Activated naive CD4-positive, alpha-beta T cell treated with anti-CD3 and anti-CD28 coated beads, Interleukin-2, amount 50 U/mL, for 72 hours (primary cell): Measurements from ENCODE around the gene NUDT14. TPM values are rescaled to one million over a fixed set of nuclear protein-coding genes. Genes with fewer than 3 reads are reported as not detected.

Source experiments
- ATAC-seq, 2 donors: fragments of 150-1000 bp; cut with Tn5 transposase; 2 replicates each; pipeline ENCODE4 v1.10.0; 2021; ENCODE audit warnings: mild to moderate bottlenecking in 2 of 2, moderate library complexity in 2 of 2
- DNase-seq, 2 donors: peaks; one replicate each; pipeline ENCODE4 v3.0.0; 2021 to 2022; ENCODE audit warnings: low spot score in 2 of 2
- H3K27ac Mint-ChIP-seq, 2 donors: one replicate each; pipeline ENCODE4 v1.8.0; 2022; ENCODE audit warnings: mild to moderate bottlenecking in 2 of 2, mixed read lengths in 2 of 2
- H3K36me3 Mint-ChIP-seq, 2 donors: one replicate each; pipeline ENCODE4 v1.8.0; 2022; ENCODE audit warnings: mixed read lengths in 2 of 2
- H3K9me3 Mint-ChIP-seq, 2 donors: one replicate each; pipeline ENCODE4 v1.8.0; 2022; ENCODE audit warnings: mixed read lengths in 2 of 2
- total RNA-seq, 2 donors: library from RNA; stranded (reverse); gene quantifications; one replicate each; pipeline ENCODE4 v1.2.3, GENCODE V29; 2022

Gene NUDT14
- total RNA-seq, 2 donors from 2014 or later = 20.0 to 22.6 TPM

DNA sequence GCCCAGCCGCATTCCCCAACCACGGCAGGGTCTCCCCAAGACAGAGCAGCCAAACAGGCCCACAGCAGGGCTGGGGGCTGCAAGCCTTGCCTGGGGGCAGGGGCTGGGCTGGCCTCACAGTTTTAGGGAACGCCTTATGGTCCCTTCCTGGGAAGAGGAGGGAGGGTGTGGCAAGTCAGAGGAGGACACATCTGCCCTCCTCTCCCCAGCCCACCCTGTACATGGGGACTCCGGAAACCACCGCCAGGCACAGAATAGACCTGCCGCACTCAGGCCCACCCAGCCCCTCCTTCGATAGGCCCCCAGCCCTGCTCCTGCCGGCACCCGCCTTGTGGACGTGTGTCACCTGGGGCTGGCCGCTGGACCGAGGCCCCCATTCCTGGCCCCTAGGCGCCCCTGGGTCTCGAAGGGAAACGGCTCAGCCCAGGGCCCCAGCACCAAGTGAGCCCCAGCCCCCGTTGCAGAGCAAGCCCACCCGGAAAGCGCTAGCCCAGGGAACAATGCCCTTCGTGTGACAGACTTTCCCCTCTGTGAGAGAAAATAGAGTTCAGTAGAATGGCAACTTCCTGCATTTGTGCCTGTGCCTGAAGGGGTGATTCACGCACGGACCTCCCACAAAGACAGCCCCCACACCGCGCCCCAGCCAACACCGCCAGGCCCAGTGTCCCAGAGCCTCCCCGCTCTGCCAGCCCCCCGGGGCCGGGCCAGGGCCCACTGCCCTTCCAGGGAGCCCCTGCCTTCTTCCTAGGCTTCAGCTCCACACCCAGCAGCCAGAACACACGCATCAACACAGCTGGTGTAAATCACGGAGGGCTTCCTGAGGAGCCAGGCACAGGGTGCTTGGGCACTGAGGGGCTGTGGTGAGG, 12.0 kb upstream of the NUDT14 start:
- Mint-ChIP-seq H3K9me3 (peaks cover 0 to 6% of the 10 kb centered on the region in 2 donors), H3K27ac (no peak overlapping the region), H3K36me3 (peaks cover 0 to 7% of the 10 kb centered on the region in 2 donors)
- DNase-seq (peak in 1 of 2 donors; percentile 22), ATAC-seq (peak; percentile 54 to 67)

GRCh38 chr14:105187935-105188524, 6.9 kb upstream of the NUDT14 start:
- ATAC-seq (peak; percentile 44 to 51), DNase-seq (no peak)
- H3K27ac Mint-ChIP-seq = no peak overlapping the region
- peaks cover 0 to 9% of the 10 kb centered on the region in 2 donors for H3K36me3 Mint-ChIP-seq
- H3K9me3 Mint-ChIP-seq = peaks cover 0 to 6% of the 10 kb centered on the region in 2 donors

DNA sequence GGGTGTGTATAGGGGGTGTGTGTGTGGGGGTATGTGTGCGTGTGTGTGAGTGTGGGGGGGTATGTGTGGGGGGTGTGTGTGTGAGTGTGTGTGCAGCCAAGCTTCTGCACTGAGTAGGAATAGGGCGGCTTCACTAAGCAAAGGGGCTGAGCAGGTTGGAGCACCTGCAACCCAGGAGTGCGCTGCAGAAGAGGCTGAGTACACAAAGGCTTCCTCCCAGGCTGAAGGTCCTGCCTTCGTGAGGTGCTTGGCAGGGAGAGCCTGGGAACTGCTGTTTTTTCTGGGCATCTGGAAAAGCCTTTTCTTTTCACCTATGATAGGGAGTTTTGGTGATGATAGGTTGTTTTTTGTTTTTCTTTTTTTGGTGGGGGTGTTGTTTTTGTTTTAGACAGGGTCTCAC, 6.0 kb upstream of the NUDT14 start:
- no peak overlapping the region for H3K27ac Mint-ChIP-seq
- H3K9me3 Mint-ChIP-seq = peaks cover 0 to 6% of the 10 kb centered on the region in 2 donors
- DNase-seq = no peak
- no peak for ATAC-seq
- H3K36me3 Mint-ChIP-seq = peaks cover 0 to 9% of the 10 kb centered on the region in 2 donors

- Mint-ChIP-seq H3K27ac (no peak overlapping the region), H3K36me3 (peaks cover 0 to 9% of the 10 kb centered on the region in 2 donors), H3K9me3 (peaks cover 0 to 6% of the 10 kb centered on the region in 2 donors)
- ATAC-seq (no peak), DNase-seq (no peak)
These were observed 4.9 kb upstream of the NUDT14 start for GRCh38 chr14:105185973-105186372.

DNA sequence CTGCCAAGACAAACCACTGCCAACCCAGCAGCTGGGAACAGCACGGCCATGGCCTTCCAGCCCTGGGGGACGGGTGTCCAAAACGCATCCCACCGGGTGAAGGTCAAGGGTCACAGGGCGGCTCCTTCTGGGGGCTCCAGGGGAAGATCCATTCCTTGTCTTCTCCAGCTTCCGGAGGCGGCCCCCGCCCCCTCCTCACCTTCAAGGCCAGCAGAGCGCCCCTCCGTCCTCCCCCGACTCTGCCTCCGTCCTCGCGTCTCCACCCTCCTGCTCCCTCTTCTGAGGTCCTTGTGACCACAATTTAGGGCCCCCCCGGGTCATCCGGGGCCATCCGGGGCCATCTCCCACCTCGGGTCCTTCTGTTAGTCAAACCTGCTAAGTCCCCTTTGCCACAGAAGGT, 3.9 kb upstream of the NUDT14 start:
- Mint-ChIP-seq H3K27ac (no peak overlapping the region), H3K36me3 (peaks cover 0 to 9% of the 10 kb centered on the region in 2 donors), H3K9me3 (peaks cover 0 to 6% of the 10 kb centered on the region in 2 donors)
- ATAC-seq (no peak), DNase-seq (no peak)

- Mint-ChIP-seq H3K9me3 (peaks cover 0 to 6% of the 10 kb centered on the region in 2 donors), H3K36me3 (peaks cover 0 to 9% of the 10 kb centered on the region in 2 donors), H3K27ac (no peak overlapping the region)
- DNase-seq (no peak), ATAC-seq (no peak)
These were observed 3.3 kb upstream of the NUDT14 start for GRCh38 chr14:105184461-105184860.

GRCh38 chr14:105182296-105183020, 1.3 kb upstream of the NUDT14 start:
- Mint-ChIP-seq H3K27ac (no peak overlapping the region), H3K9me3 (no peaks in the 10 kb centered on the region), H3K36me3 (no peaks in the 10 kb centered on the region)
- ATAC-seq (no peak), DNase-seq (no peak)

GRCh38 chr14:105181549-105182295, 610 bp upstream of the NUDT14 start:
- no peak overlapping the region for H3K27ac Mint-ChIP-seq
- no peaks in the 10 kb centered on the region for H3K36me3 Mint-ChIP-seq
- no peak for DNase-seq
- ATAC-seq = no peak
- no peaks in the 10 kb centered on the region for H3K9me3 Mint-ChIP-seq

GRCh38 chr14:105179191-105179590, 1.9 kb downstream of the NUDT14 start:
- ATAC-seq = no peak
- no peaks in the 10 kb centered on the region for H3K36me3 Mint-ChIP-seq

DNA sequence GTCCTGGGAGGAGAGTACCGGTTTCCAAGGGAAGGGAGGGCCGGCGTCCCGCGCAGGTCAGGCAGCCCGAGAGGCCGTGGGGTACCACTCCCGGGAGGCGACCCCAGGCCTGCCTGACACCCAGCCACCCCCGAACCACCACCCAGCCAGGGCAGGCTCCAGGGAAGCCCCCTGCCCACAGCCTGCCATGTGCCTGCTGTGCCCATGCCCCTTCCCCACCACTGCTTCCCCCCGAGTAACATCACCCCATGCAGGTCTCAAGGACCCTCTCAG, 2.3 kb downstream of the NUDT14 start:
- DNase-seq (no peak), ATAC-seq (no peak)
- H3K36me3 Mint-ChIP-seq = no peaks in the 10 kb centered on the region
- no peaks in the 10 kb centered on the region for H3K9me3 Mint-ChIP-seq
- no peak overlapping the region for H3K27ac Mint-ChIP-seq

More at GRCh38 chr14:105179191-105179590, 1.9 kb downstream of the NUDT14 start:
- no peak overlapping the region for H3K27ac Mint-ChIP-seq
- H3K9me3 Mint-ChIP-seq = no peaks in the 10 kb centered on the region
- DNase-seq = no peak

DNA sequence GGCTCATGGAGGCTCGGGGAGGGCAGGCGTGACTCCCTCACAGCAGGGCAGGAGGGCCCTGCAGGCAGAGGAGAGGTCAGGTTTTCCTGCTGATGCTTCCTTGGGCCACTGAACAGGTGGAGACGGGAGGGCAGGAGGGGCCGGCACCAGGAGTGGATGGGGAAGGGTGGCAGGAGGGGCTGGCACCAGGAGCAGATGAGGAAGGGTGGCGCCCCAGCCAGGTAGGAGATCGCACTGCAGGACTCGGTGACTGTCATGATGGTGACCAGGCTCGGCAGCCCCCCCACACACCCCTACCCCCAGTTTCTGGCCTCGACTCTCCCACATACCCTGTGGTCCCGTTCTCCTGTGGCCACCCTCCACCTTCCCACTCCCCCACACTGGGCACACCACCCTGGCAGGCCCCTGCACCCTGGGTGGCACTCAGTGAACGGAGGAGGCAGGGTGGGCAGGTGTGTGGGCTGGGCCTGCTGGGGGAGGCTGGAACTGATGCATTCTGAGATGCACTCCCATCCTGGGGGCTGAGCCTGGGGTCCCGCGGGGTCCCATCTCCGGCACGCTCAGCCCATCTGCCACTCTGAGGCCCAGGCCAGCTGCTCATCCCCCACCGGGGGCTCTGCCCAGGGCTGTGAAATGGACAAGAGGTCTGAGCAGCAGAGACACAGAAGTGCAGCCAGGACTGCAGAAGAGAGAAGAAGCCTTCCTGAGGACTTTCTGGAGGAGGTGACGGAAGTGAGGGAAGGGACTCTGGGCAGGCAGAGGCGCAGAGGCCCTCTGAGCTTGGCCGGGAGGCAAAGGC, 2.8 kb downstream of the NUDT14 start:
- Mint-ChIP-seq H3K9me3 (no peaks in the 10 kb centered on the region), H3K27ac (peak overlapping the region in 1 of 2 donors; percentile 73), H3K36me3 (no peaks in the 10 kb centered on the region)
- DNase-seq (no peak), ATAC-seq (no peak)

- H3K27ac Mint-ChIP-seq = no peak overlapping the region
- DNase-seq = no peak
- H3K36me3 Mint-ChIP-seq = no peaks in the 10 kb centered on the region
- no peak for ATAC-seq
- H3K9me3 Mint-ChIP-seq = no peaks in the 10 kb centered on the region
These were observed 4.0 kb downstream of the NUDT14 start for GRCh38 chr14:105177082-105177481.

DNA sequence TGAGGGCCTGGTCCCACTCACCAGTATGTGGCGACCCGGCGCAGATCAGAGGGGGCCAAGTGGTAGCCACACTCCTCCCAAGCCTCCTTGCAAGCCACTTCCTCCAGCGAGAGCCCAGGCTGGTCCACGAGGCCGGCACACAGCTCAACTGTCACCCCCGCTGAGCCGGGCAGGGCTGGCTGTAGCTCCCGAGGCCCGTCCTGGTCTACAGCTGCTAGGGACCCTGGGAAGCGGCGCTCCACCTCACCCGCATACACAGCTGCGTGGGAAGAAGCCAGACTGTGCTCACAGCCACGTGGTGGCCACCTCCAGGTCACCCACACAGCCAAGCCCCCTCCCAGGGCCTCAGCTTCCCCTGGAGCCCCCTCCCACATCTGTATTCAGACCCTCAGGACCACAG, 4.6 kb downstream of the NUDT14 start:
- no peak for ATAC-seq
- H3K36me3 Mint-ChIP-seq = no peaks in the 10 kb centered on the region
- no peak for DNase-seq

DNA sequence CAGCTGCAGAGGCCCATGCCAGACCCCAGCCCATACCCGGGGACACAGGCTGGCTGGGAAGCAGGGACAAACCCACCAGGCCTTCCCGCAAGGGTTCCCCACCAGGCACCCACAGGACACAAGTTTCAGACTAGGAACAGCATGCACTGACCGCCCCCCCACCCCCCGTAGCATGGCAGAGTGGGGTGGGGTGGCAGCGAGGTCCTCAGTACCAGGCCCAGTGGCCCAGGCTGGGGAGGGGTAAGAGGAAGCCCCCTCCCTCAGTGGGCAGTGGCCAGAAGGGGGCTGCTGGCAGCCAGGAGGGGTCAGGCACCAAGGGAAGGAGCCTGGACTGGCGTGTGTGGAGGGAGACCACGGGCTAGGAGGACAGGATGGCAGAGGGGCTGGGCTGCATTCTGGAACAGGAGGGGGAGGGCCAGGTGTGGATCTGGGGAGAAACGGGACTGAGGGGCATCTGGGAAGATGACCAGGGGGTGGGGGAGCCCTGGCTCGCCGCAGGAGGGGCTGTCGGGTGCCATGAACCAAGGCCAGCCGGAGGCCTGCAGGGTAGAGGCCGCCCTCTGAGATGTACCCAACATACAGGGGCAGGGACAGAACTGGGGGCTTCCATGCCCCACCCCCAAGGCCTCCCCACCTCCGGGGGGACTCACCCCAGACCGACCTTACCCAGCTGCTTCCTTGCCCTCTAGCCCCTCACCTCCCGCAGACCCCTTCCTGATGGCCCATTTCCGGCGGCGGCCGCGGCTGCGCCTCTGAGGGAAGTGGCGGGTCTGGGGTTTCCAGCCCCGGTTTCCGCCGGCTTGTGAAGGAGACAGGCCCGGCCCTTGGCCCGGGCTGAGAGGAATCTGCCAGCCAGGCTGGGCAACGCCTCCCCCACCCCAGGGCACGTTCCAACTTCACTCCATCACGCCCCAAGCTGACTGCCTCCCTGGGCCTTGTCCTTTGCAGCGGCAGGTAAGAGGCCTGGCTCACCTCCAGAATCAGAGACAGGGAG, 6.9 kb downstream of the NUDT14 start:
- ATAC-seq (peak in 1 of 2 donors; percentile 55), DNase-seq (no peak)
- Mint-ChIP-seq H3K9me3 (no peaks in the 10 kb centered on the region), H3K27ac (peak overlapping the region in 1 of 2 donors; percentile 41), H3K36me3 (no peaks in the 10 kb centered on the region)

More for the DNA sequence above, 4.6 kb downstream of the NUDT14 start:
- Mint-ChIP-seq H3K9me3 (no peaks in the 10 kb centered on the region), H3K27ac (no peak overlapping the region)

DNA sequence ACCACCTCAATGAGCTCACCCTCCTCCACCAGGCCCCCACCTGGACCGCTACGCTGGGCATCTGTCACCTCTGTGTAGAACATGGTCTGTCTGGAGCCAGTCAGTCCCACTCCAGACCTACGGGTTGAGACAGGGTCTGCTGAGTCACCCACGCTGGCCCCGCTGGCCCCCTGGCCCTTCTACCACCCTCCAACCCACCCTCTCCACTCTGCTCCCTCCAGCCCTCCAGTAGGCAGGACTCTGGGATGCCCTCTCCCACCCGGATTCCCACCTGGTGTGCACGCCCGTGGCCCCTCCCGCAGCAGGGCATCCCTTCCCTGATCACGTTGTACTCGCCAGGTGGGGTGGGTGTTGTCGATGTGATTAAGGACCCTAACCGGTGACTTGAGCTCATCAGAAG, 8.0 kb downstream of the NUDT14 start:
- Mint-ChIP-seq H3K36me3 (no peaks in the 10 kb centered on the region), H3K27ac (no peak overlapping the region), H3K9me3 (no peaks in the 10 kb centered on the region)
- DNase-seq = no peak
- no peak for ATAC-seq
